DMS53 treated with DMSO at 0.1 percent for 48 hours (cell line): Measurements from ENCODE around the gene CRYBB1.

Source experiments
- DNase-seq: peaks from one replicate; lab custom pipeline; 2025; ENCODE audit not compliant: unreplicated experiment; lab: John Stamatoyannopoulos, UW

CRYBB1 gene

DNA sequence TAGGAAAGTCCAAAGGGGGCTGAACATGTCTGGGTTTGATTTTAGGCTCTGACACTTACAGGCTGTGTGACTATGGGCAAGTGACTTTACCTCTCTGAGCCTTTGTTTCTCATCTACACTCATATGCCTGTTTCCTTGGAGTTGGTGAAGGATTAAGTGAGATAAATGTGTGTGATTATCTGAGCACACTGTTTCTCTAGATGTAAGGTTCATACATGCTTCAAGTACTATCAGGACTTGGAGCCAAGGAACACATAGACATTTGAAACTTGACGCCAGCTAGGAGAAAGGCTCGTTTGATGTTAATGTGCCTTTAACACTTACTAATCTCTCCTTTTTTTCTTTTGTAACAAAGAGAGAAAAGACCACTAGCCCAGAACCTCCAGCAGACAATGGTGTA, 9.7 kb downstream of the CRYBB1 start:
- no peak for DNase-seq

DNA sequence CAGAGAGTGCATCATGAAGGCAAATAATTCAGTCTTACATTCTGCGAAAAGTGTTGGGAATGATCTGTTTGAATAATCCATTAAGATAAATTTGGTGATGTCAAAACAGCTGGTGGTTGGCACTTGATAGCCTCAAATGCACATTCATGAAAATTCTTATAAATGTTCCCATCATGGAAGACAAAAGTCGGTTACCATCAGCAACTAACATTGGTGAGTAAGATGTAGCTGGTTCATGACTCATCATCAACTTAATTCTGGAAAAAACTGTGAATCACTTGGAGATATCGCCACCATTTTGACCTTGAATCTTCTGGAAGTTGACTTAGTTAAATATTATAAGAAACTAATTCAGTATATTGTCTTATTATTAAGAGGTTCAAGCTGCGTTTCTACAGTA, 11.2 kb downstream of the CRYBB1 start:
- DNase-seq: no peak

DNA sequence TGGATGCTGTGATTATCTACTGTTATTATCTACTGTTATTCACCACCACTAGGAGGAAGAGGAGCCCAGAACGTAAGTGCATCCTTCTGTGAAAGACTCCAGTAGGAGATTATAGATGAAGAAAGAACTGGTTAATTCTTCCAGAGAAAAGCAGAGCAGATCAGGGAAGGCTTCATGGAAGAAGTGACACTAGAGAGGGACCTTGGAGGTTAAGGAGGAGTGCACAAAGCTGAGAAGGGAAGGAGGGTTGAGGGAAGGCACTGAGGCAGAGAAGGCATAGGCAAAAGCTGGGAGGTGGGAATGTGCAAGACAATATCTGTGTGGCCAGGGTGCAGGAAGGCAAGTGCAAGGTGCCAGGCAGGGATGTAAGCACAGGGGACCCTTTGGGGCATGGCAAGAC, 13.5 kb downstream of the CRYBB1 start:
- DNase-seq: no peak

DNA sequence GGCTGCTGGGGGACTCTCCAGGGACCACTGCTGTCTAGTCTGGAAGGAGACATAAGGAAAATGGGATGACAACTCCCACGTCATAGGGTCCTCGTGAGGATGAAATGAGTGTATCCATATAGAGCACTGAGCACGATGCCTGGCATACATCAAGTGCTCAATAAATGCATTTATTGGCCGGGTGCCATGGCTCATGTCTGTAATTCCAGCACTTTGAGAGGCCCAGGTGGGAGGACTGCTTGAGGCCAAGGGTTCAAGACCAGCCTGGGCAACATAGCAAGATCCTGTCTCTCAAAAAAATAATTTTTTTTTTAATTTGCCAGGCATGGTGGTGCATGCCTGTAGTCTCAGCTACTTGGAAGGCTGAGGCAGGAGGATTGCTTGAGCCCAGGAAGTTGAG, 15.7 kb downstream of the CRYBB1 start:
- no peak for DNase-seq

DNA sequence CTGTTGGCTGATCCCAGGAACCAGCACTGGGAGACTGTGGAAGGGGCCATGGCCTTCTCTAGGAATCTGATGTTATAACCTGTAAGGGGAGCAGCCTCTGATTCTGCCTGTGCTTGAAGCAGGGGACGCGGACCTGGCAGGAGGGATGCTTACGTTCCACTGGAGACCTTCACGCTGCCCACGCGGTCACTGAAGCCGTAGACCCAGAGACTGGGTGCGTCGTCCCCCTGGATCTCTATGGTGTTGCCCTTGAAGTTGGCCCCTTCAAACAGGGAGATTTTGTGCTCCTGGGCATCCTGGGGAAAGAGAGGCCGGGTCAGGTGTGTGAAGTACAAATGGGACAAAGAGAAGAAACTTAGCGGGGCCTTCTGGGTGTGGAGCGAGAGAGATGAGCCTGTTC, 16.1 kb downstream of the CRYBB1 start:
- DNase-seq: no peak

DNA sequence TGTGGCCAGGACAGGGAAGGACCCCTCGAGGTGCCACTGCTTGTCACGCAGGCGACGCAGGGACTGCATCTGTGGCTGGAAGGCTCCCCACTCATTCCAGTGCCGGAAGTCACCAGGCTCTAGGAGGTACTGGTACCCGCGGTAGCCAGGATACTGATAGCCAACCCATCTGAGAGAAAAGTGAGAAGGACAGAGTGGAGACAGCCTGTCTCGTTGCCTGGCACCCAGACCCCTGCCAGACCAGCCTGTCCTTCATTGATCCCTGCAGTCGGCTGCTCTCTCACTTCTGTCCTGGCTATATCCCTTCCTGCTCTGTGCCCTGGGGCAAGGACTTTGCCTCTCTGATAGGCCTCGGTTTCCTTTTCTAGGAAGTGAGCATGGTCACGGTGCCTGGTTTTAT, 18.3 kb downstream of the CRYBB1 start:
- no peak for DNase-seq

DNA sequence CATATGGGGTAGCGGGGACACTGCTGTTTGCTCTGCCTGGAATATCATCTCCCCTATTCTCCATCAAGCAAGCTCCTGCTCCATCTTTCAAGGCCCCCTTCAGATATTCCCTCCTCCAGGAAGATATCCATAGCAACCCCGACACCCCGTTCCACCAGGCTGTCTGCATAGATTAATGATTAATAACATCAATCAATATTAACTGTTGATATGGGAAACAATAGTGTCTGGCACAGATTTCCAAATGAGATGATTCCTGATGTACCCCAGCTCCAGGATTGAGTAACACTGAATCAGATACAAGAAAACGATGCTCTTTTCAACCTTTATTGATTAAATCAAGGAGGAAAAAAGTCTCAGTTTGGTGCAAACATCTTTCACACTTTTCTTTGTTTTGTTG, 20.3 kb downstream of the CRYBB1 start:
- DNase-seq: no peak

DNA sequence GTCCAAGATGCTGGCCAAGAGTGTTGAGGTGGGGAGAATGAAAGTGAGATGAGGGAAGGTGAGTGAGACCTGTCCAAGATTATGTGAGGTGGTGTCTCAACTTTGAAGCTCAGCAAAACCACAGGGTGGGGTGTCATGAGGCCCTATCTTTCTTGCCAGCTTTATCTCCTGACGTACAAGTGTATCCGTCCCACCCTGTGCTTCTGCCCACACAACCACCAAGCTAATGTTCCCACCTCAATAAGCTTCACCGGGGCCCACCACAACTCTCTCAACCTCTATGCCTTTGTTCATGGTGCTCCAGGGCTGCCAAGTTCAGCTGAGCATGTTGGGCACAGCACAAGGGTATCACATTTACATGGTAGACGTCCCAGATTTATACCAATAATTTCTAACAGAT, 20.8 kb downstream of the CRYBB1 start:
- DNase-seq: no peak

DNA sequence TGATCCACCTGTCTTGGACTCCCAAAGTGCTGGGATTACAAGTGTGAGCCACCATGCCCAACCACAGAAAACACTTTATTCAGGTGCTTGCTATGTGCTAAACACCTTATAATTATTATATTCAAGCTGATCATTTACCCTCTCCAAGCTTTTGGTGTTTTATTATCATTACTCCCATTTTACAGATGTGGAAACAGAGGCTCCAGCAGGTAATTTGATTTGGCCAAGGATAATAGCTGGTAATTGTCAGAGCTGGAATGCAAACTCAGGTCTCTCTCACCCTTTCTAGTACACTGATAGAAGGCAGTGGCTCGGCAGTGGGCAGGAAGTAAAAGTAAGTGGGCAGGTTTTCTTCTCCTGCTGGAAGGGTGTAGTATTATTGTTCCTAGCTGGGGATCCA, 24.1 kb downstream of the CRYBB1 start:
- DNase-seq: no peak

DNA sequence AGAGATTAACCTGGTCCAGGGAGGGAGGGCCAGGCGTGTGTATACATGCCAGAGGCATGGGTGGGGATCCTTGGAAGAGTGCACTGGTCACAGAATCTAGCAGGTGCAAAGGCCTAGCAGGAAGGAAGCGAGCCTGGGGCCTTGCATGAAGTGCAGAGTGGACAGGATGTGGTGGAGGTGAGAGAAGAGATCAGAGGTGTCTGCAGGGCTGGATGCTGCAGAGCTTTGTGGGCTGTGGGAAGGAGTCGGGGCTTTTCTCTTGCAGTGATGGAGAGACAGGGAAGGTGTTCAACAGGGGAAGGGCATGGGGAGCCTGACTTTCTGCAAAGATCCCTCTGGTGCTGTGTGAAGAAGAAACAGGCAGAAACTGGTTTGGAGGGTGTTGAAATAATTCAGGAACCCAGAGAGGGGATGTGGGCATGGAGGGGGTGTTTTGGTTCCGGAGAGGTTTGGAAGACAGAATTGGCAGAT, 25.4 kb downstream of the CRYBB1 start:
- DNase-seq: no peak

DNA sequence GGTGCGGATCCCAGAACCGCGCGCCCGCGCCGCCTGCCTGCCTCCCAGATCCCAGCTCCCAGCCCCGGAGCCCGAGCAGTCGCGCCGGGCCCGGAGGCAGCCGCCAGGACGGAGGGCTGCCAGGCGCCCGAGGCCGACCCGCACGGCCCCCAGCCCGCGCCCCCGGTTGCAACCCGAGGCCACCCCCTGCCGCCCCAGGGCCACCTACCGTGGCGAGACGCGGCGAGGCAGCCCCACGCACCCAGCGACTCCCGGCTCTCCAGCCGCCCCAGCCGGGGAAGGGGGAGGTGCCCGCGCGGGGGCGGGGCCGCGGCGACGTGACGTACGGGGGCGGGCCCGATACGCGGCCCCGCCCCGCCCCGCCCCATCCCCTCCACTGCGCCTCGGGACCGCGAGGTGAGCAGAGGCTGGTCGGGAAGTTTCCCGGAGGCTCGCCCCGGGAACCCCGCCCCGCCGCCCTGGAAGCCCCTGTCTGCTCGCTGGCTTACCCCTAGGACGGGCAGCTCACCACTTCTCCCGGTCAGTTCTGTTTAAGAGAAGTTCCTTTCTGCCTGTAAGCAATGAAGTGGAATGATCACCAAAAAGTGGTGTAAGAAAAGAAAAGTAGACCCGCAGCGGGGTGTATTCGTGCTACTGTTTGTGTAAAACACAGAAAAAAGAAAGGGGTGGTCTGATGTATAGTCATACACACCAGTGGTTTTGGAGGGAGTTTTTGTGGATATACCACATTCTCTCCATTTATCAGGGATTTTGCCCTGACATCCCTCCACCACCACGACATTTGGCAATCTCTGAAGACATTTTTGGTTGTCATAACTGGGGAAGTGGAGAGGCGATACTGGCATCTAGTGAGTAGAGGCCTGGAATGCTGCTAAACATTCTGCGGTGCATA, 27.7 kb downstream of the CRYBB1 start, which contains the start of gene TPST2:
Gene TPST2 (minus strand): TSS at position 288 of the 892 bp plus-strand sequence. CDS start 48,502 bp downstream, outside the sequence.
- DNase-seq: no peak

DNA sequence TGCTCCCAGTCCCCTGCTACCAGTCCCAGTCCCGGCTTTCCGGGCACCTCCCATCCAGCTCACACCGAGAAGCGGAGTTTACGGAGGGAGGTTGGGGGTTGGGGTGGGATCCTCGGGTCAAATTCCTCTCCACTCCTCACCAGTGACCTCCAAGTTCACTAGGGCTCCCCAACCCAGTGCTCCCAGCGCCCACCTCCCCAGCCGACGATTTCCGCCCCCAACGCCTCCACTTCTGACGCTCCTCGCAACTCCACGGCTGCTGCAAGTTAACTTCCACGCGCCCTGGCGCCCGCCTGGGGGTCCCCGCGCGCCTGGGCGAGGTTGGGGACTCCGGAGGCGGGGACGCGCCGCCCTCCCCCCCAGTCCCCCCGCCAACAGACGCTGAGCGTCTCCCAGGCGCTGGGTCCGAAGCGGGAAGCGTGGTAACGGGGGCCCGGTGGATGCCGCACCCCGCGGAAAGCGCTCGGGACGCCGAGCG, 28.4 kb downstream of the CRYBB1 start:
- no peak for DNase-seq

DNA sequence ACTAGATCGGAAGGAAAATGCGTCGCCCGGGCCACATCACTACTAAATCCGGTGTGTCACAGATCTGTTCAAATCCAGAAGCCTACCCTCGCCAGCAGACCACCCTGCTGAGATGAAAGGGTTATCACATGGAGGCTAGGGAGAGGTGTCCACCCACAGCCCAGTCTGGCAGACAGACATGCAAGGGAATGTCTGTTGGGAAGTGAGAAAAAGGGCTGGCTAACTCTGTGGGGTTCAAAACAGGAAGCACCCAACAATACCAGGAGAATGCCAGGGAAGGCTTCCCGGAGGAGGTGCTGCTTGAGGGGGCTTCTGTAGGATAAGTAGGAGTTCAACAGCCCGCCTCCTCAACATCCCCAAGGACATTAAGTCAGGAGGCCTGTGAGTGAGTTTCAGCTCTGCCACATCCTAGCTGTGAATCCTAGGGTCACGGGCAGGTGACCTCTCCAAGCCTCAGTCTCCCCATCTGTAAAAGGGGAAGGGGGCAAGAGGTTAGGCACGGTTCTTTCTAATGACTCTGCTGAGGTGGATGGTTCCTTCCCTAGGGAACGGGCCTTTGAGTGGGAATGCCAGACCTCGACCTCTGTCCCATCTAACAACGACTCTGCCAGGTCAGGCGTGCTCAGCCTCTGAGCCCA, 29.0 kb downstream of the CRYBB1 start:
- no peak for DNase-seq

DNA sequence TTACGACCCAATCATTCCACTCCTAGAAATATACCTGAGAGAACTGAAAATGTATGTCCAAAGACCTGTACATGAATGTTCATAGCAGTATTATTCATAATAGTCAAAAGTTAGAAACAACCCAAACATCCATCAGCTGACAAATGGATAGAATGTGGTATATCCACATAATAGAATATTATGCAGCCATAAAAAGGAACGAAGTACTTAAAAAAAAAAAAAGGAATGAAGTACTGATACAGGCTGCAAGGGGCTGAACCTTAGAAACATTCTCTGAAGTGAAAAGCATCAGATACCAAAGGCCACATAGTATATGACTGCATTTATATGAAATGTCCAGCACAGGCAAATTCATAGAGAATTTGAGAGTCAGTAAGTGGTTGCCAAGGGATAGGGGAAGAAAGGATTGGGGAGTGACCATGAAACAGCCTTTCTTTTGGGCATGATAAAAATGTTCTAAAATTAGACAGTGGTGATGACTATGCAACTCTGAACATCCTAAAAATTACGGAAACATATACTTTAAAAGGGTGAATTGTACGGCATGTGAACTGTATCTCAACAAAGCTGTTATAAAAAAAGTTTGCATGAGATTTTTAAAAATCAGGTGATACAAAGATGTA, 29.7 kb downstream of the CRYBB1 start:
- no peak for DNase-seq

DNA sequence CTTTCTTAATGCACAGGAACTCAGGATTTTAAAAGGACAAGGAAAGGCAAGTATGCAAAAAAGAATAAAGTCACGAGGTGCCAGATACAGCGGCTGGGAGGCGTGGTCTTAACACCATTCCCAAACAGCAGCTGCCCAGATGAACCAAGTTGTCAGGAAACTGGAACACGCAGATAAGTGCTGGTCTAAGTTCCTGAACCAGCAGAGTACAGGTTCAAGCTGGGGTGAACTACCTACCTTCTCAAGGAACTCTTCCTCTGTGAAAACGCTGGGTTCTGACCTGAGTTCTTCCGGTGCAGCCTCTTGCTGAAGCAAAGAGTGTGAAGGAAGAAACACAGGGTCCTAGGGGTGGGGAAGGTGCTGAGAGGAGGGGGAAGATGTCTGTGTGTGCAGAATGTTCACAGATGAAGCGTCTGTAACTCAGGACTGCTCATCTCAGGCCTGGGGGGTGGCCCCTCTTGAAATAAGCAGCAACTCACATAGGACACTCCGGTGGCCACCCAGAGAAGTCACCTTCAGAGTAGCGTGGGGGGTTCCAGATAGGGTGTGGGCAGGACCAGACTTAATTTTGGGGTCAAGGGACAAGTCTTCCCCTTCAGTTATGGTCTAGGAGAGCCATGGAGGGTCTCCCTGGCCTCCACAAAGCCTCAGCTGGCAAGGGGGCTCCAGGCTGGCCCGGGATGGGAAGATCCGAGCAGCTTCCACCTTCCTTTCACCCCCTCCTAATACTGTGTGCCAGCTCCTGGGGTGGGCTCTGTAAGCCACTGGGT, 31.1 kb downstream of the CRYBB1 start:
- DNase-seq: no peak

DNA sequence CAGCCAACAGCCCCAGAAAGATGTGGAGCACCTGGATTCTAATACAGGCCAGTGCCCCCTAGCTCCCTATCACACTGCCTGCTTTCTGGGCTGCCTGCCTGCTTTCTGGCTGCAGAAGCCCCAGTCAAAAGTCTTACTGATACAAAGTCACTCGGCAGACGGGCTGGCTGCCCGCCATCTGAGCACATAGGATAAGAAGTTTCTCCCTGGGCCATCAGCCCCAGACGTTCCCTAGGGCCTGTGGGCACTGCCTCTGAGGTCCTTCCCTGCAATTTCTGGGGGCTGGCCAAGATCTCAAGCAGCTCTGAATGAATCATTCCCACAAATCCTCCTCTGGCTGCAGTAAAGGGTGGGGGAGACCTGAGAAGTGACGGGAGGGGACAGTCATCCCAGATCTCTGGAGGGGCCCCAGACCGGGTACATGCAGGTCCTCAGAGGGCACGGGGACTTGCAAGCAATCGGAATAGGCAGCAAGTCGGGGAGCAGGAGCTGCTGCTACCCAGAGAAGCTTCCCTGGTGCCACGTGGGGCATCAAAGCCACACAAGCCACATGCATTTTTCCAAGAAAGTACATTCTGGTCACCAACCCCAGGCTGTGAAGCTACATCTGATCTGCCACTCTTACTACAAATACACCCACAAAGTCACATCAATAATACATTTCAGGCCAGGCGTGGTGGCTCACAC, 32.6 kb downstream of the CRYBB1 start:
- no peak for DNase-seq

DNA sequence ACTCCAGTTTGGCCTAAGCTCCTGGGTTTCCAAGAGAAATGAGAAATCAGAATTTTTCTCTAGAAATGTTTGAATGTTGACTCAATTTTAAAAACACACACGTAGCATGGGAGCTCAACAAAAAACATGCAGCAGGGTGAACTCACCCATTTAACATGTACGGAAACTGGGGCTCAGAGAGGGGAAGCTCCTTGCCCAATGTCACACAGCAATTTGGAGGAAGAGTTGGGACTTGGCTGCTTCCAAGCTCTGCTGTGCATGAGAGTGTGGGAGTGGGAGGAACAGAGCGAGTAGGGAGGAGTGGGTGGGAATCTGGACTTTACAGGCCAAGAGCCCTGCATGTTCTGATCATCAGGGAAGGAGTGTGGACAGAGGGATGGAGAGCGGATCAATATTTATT, 33.8 kb downstream of the CRYBB1 start:
- DNase-seq: no peak

DNA sequence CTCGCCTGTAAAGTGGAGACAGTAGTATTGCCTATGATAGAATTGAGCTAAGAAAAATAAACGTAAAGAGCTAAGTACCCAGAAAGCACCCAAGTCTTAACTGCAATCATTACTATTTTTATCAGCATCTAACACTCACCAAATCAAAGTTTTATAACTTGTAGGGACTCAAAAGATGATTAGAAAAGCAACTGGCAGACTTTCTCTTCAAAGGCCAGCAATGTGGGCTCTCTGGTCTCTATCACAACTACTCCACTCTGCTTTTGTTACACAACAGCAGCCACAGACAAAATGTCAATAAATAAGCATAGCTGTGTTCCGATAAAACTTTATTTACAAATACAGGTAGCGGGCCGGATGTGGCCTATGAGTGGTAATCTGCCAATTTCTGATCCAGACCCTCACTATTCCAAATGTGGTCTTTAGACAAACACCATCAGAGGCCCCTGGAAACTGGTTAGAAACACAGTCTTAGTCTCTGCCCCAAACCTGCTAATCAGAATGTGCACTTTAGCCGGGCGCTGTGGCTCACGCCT, 36.1 kb downstream of the CRYBB1 start:
- DNase-seq: no peak

DNA sequence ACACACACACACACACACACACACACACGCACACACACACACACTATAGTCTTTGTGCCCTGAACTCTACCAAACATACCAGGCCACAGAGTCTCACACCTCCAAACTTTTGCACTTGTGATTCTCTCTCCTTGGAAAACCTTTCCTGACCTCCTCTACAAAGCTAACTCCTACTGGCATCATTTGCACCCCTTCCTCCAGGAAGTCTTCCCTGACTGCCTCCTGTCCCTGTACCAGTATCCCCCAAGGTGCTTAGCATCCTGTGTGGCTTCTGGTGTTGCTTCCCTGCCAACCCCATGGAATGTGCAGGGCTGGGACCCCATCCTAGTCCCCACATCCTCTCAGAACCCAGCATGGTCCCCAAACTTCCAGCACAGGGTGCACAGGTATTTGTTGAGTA, 36.8 kb downstream of the CRYBB1 start:
- no peak for DNase-seq
